GM21737 (cell line): ENCODE data around the gene IL1RL1.
A peak's percentile ranks its signal among the peaks of the same experiment; 100 is the strongest.
"Not testable (repeated sequence)": the region's sequence is repeated elsewhere in the genome, so short reads cannot be mapped to it uniquely, and the experiment has no call there.

Source experiments
- ATAC-seq: cut with Tn5 transposase; IDR thresholded peaks from one replicate; pipeline ENCODE4 v1.9.1; 2021; ENCODE audit warnings: mild to moderate bottlenecking, moderate library complexity; ENCODE audit not compliant: unreplicated experiment

Gene IL1RL1

GRCh38 chr2:102291319-102292075 is 19.9 kb upstream of the IL1RL1 start:
- no peak for ATAC-seq

DNA sequence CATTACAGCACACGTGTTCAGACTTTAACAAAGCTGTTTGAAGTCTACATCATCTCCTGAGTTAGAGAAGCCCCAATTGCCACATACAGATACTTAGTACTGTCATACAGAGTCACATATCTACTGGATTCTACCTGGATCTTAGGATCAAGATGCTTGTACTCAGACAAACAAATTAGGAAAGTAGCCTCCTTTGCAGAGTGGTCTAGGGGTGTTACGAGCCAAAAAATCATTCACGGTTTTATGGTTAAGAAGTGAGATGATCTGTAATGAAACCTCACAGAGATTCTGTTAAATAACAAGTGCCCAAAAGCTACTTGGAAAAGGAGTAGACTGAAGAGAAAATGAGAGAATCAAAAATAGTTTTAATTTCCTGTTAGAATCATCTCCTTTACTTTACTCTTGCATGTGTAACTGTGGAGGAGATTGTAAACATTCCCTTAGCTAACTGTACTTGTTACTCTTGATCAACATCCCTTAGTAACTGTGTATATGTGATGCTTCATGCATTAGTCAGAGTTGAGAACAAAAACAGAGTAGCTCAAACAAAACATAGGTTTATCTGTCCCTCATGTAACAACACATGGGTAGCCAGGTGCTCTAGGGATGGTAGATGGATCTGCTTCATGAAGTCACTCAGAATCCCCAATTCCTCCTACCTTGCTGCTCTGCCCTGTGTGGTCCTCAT is 16.4 kb upstream of the IL1RL1 start:
- ATAC-seq = no peak

GRCh38 chr2:102295566-102295965 is 15.8 kb upstream of the IL1RL1 start:
- ATAC-seq = no peak

DNA sequence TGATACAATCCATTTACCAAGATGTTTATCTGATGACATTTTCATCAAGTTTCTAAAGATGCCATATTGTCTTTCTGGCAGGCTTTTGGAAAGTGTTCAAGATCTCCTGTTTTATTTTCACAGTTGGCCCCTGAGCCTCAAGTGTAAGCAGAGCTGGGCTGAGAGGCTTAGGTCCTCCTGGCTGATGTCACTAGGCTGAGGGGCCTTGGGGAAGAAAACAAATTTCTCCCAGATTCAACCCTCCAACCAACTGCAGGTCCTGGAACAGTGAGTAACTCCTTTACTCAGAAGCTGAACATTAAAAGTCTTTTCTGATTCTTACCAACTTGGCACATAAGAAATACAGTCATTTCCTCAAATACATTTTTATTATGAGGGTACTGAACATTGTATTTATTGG is 14.9 kb upstream of the IL1RL1 start:
- no peak for ATAC-seq

GRCh38 chr2:102297891-102298290 is 13.5 kb upstream of the IL1RL1 start:
- ATAC-seq = no peak

DNA sequence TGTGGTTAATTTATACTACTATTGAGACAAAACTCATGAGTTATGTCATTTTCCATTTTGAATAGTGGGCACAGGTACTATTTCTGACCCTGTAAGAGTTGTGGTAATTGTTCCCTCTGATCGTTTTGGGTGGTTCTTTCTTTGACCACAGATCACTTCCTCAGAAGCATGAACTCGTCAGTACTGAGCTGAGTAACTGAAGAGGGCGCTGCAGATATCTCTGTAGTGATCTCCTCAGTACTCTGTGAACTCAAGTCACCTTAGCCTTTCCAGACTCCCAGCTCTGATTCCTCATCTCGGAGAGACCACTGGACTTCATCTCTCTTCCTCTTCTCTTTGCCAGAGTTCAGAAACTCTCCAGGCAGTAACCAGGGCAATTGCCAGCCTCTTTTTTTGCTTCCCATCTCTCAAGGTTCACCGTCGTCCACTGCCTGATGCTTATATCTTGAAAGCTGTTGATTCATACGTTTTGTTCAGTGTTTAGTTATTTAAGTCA is 9.4 kb upstream of the IL1RL1 start:
- peak; percentile 78 for ATAC-seq

- no peak for ATAC-seq
Observed at GRCh38 chr2:102302458-102302857, 8.9 kb upstream of the IL1RL1 start.

DNA sequence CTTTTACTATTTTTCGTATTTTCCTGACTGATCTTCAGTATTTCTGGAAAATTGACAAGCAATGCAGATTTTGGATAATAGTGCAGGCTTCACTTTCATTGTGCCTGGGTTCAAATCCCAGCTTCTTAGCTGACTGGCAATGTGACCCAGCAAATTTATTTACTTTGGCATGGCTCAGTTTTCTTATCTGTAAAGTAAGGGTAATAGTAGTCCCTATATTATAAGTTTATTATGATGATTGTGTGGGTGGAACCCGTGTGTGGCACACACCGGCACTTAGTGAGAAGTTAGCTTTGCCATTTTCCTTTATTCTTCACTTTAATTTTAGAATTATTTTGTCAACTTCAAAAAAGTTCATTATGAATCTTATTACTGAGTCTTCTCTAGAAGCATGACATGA is 7.8 kb upstream of the IL1RL1 start:
- no peak for ATAC-seq

GRCh38 chr2:102304268-102304667 is 7.1 kb upstream of the IL1RL1 start:
- ATAC-seq = no peak

DNA sequence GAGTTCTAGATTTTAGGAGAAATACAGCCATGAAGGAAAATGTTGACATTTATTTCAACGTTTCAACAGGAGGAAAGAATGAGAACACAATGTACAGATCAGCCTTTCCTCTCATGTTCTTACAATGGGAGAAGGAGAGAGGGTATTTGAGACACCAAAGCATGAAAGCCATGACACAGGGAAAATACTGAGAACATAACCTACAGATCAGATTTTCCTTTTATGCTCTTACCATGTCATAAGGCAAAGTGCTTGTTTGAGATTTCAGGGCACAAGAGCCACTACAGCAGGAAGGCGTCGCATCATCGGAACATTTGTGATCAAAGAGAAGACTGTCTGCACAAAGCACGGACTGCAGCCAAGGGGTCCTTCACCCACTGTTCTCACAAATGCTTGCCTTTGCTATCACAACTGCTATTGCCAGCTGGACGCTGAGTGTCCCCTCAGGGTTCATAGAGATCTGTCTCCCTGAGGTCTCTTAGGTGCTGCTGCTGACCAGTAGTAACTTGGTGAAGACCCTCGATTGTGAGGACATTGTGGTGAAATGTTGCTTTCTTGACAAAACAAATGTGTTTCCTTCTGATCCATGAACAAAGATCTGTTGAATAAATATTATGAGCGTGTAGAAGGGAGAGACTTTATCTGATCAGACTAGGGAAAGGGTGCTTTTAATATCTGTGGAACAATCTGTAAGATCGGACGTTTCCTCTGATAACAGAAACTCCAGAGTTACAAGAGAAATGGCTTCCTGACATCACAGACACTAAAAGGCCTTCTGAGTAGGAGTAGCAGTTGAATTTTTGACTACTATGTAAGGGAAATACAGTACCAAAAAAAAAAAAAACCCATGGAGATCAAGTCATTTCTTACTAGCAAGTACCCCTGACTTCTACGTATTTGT is 6.4 kb upstream of the IL1RL1 start:
- no peak for ATAC-seq

DNA sequence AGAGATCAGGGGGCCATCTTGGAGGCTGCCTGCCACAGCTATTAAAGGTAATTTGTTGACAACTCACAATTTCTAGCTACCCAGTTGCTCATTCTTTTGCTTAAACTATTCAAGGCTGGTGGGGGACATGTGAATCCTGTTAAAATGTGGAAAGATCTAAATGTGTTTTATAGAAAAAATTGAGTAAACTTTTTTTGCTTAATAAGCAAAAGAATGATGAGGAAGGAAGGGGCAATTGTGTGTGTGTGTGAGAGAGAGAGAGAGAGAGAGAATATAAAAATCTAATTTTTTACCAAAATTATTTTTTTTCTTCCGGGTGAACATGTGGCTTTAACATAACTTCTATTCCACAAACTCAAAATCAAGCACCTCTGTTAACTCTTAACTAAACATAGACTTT is 5.2 kb upstream of the IL1RL1 start:
- ATAC-seq = no peak

DNA sequence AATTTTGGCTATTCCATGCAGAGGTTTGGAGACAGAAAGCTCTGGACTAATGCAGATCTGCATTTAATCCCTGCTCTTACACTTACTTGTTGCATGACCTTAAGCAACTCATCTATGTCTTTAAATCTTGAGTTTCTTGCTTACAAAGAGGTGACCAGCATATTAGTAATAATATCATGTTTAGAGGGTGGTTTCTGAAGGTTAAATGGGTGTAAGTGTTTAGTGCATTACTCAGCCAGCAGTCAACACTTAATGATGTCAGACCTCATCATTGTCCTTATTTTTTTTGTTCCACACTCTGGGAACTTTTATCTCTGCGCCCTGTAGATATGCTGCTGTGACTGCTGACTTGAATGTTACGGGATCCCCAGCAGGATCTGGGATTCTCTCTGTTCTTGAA is 1.7 kb downstream of the IL1RL1 start:
- ATAC-seq = no peak

GRCh38 chr2:102313471-102313870 is 2.1 kb downstream of the IL1RL1 start:
- ATAC-seq = no peak

GRCh38 chr2:102313950-102314349 is 2.6 kb downstream of the IL1RL1 start:
- ATAC-seq = no peak

GRCh38 chr2:102315921-102316320 is 4.6 kb downstream of the IL1RL1 start:
- no peak for ATAC-seq

DNA sequence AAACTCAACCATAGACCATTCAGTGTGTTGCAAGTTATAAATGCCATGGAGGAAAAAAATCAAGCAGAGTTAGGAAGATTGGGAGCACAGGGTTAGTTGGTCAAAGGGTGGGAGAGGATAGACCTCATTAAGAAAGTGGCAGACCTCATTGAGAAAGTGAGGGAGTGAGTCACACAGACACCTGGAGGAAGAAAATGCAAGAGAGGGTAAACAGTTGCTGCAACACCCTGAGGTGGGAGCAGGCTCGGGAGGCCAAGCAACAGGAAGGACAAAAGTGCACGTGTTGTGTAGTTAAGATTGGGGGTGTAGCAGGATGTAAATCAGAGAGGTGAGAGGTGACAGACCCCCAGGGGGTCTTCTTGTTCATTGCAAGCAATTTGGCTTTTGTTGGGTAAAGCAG is 6.4 kb downstream of the IL1RL1 start:
- ATAC-seq = no peak

DNA sequence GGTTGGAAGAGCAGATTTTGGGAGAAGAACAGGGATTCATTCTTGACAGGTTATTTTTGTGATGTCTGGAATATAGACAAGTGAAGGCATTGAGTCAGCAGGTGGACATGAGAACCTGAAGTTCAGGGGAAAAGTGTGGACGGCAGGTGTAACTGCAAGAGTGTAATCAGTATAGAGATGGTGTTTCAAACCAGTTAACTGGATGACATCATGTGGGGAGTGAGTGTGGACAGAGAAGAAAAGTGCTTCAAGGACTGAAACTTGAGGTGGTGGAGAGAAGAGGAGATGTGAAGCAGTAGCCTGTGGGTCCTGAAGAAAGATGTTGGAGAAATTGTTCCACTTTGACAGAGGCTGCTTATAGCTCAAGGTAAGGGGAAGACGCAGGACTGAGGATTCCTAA is 7.1 kb downstream of the IL1RL1 start:
- ATAC-seq = no peak

GRCh38 chr2:102321941-102322719 is 10.8 kb downstream of the IL1RL1 start:
- ATAC-seq = no peak

DNA sequence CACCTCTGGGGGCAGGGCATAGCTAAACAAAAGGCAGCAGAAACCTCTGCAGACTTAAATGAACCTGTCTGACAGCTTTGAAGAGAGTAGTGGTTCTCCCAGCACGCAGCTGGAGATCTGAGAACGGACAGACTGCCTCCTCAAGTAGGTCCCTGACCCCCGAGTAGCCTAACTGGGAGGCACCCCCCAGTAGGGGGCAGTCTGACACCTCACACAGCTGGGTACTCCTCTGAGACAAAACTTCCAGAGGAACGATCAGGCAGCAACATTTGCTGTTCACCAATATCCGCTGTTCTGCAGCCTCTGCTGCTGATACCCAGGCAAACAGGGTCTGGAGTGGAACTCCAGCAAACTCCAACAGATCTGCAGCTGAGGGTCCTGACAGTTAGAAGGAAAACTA is 13.6 kb downstream of the IL1RL1 start:
- not testable (repeated sequence) for ATAC-seq

DNA sequence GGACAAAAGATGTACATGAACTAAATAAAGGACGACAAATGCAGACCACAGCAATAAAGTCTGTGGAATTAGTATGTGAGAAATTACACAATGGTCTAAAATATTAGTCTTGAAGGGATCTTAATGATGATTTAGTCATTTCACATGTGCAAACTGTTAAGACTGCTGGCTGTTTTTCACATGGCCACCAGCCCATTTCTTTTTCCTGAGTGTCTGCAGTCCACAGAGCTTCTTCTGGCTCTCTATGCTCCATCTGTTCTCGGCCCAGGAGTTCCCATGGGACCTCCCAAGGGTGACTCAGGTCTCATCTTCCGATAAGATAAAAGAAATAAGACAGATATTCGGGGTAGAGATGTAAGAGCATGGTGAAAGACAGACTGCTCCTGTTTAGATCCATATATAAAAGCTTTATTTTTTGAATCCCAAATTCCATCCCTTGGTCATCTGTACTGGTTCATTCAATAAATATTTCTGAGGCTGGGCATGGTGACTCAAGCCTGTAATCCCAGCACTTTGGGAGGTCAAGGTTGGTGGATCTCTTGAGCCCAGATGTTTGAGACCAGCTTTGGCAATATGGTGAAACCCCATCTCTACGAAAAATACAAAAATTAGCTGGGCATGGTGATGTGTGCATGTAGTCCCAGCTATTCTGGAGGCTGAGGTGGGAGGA is 20.1 kb downstream of the IL1RL1 start:
- ATAC-seq = no peak
